Central memory CD4-positive, alpha-beta T cell (primary cell): ENCODE results near the gene WNT11.
A peak's percentile ranks its signal among the peaks of the same experiment; 100 is the strongest.

Source experiments
- DNase-seq: peaks from one replicate; pipeline ENCODE4 v3.0.0; 2022

Gene WNT11

GRCh38 chr11:76237000-76237649, 30.8 kb upstream of the WNT11 start:
- no peak for DNase-seq

GRCh38 chr11:76236092-76236999, 30.0 kb upstream of the WNT11 start:
- DNase-seq = peak; percentile 17

DNA sequence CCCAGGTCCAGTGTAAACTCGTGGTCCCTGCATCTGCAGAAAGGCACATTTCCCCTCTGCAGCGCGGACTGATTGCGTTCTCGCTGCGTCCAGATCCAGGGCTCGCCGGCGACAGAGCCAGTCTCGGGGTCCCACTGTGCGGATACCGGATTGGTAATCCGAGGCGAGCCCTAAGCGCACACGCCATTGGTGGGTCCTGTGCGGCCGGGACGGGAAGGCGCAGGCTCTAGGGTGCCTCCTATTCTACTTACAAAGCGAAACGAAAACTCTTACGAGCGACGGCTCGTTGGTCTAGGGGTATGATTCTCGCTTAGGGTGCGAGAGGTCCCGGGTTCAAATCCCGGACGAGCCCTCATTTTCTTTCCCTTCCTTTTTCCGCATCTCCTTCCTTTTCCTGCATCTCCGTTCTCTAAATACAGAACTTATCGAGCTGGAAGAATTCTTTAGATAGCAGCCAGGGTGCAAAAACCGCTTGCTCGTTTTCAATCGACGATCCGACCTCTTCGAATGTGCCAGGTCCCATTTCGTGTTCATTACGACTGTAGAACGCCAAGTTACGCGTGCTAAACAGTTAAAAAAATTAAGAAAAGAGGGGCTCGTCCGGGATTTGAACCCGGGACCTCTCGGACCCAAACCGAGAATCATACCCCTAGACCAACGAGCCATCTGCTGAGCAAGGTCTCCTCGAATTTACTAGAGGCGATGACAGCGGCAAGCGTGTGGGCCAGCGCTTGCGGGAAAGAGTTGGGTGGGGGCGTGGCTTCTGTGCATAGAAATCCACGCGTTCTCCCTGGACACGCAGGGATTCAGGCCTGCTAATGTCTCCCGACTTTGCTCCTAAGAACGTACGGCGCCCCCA, 29.2 kb upstream of the WNT11 start:
- DNase-seq = peak; percentile 87

- DNase-seq = no peak
Measured at GRCh38 chr11:76234416-76235232, 28.3 kb upstream of the WNT11 start.

DNA sequence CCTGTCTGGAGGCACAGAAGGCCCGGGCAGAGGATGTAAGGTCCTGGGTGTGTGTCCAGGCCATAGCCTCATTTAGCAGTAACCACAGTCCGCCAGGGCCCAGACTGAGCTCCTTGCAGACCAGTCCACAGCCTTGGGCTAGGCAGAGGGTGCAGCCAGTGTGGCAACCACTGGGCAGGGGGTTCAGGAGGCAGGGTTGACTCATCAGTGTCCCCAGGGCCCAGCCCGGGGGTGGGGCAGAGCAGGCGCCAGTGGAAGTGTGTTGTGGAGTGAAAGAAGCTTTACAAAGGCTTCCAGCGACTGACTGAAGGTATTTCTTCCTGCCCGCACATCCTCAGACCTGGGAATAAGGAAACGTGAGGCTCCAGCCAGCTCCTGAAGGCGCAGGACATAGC, 27.7 kb upstream of the WNT11 start:
- DNase-seq = no peak

- DNase-seq = no peak
Measured at GRCh38 chr11:76233196-76233921, 27.1 kb upstream of the WNT11 start.

- DNase-seq = peak; percentile 64
Measured at GRCh38 chr11:76232026-76232665, 25.8 kb upstream of the WNT11 start.

DNA sequence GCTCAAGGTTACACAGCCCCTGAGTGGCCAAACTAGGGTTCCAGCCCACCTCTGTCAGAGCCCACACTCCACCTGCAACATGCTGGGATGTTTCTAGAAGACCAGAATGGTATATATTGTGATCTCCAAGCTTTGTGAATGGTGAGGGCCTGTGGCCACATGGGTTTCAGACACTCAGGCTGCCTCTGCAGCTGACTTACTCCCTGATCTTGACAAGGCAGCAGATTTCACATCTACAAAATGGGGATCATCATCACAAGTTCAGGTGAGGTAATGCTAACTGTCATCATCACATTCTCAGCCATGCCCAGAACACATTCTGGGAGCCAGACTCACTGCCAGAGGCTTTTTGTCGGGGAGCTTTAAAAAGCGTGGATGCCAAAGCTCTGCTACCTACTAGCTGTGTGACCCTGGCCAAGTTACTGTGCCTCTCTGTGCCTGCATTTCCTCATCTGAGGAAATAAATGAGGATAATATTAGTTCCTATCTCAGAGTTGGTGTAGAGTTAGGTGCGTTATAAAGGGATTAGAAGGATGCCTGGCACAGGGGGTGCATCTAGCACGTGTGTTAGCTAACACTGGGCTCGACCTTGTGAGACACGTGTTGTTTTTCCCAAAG, 24.9 kb upstream of the WNT11 start:
- no peak for DNase-seq

DNA sequence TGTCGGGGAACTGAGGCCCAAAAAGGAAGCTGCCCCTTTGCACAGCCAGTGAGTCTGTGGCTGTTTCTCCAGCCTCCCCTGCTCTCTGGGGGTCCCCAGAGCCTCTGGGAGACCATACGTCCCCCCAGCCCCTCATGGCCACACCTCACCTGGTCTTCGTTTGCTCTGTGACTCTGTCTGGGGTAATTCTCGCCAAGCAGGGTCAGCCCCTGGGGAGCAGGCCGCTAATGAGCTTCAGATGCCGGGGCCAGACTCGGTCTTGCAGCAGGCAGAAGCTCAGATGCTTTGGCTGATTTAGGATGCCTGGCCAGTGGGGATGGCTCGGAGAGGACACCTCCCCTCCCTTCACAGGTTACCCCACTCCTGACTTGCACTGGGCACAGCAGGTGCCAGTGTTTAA, 24.1 kb upstream of the WNT11 start:
- no peak for DNase-seq

- DNase-seq = no peak
Measured at GRCh38 chr11:76229690-76230240, 23.5 kb upstream of the WNT11 start.

- DNase-seq = no peak
Measured at GRCh38 chr11:76228875-76229149, 22.5 kb upstream of the WNT11 start.

DNA sequence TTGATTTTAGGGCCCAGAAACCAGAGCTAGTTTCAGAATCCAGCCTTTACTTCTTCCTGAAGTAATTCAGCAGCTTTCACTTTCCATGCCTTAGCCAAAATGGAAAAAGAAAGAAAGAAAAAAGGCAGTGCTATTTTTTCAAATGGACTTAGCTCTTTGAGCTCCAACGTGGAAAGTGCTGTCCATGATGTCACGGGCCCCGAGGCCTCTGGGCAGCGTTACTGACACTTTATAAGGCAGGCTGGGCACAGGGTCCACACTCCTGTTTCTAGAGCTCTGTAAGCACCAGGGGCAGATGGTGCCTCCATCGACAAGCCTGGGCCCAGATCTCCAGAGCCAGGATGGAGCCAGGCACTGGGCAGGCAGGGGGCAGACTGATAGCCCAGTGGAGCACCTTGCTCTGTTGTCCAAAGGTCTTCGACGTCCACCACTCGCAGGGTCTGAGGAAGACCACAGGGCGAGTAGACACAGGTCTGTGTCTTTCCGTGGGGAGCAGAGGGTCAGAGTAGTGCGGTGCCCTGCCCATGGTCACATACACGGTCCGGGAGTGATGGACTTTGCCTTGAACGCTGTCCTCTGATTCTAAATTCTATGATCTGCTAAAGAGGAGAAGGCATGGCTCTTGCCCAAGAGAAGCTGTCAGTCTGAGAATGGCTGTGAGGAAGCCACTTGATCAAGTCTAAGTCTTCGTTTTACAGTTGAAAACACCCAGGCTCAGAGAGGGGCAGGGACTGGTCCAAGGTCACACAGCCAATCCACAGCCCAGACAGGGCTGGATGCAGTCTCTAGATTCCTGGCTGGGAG, 22.0 kb upstream of the WNT11 start:
- DNase-seq = no peak

- no peak for DNase-seq
Measured at GRCh38 chr11:76226626-76227025, 20.3 kb upstream of the WNT11 start.

DNA sequence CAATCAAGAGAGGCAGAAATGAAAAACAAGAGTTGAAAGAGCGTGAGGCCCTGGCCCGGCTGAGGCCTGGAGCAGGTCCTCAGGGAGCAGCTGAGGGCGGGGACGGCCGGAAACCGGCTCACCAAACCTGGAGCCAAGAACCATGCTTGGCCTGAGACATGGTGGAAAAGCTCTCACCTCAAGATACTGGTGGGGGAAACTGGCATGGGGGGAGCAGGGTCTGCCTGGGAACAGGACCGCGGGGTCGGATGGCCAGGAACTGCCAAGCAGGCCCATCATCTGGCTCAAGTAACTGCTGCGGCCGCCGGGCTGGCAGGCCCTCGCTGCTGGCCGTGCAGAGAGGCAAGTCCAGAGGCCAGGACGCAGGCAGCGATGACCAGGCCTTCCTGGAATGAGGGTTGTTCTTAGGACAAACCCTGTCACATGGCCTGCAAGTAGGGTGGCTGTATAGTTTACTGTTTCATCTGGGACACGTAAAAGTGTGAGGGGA, 18.9 kb upstream of the WNT11 start:
- no peak for DNase-seq

- no peak for DNase-seq
Measured at GRCh38 chr11:76224461-76225121, 18.3 kb upstream of the WNT11 start.

DNA sequence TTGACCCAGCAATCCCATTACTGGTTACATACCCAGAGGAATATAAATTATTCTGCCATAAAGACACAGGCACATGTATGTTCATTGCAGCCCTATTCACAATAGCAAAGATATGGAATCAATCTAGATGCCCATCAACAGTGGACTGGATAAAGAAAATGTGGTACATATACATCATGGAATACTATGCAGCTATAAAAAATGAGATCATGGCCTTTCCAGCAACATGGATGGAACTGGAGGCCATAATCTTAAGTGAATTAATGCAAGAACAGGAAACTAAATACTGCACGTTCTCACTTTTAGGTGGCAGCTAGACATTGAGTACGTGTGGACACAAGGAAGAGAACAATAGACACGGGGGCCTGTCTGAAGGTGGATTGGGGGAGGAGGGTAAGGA, 15.1 kb upstream of the WNT11 start:
- no peak for DNase-seq

GRCh38 chr11:76219243-76219642, 12.9 kb upstream of the WNT11 start:
- DNase-seq = no peak

DNA sequence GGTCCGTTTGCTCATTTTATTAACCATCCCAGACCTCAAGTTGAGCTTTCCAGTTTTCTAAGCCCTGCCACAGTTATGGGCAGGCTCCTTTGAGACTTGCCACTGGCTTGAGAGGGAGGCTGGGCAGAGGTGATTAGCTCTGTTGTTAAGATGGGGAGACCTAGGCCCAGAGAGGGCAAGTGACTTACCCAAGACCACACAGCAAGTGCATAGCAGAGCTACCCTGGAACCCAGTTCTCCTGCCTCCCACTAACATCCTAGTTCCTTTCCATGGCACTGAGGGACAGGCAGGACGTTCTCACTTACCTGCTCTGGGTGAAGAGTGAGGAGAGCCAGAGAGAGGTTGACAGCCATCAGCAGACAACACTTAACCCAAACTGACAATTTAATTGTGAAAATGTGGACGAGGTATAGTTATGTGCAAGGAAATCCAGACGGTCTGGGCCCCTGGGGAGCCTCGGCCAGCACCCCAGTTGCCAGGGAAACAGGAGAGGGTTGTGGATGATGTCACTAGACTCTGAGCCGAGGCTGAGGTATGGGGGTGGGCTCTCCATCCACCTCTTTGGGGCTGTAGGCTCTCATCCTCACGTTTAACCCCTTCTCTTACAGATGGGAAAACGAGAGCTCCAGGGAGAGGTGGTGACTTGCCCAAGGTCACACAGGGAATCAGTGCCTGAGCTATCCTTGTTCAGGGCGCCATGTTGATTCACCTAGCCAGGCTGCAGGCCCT, 12.3 kb upstream of the WNT11 start:
- DNase-seq = no peak
